Left hindlimb (tissue), 1 donor: ENCODE measurements around the gene SYP.
"Not testable (repeated sequence)": the region's sequence is repeated elsewhere in the genome, so short reads cannot be mapped to it uniquely, and the experiment has no call there.

Experiments used
- DNase-seq: peaks from one replicate; pipeline ENCODE4 v3.0.0-alpha.2; 2018

SYP gene

GRCh38 chrX:49165901-49166881, 33.8 kb downstream of the SYP start:
- DNase-seq, result peak; percentile 85

- no peak for DNase-seq
Observed at GRCh38 chrX:49164589-49165360, 35.2 kb downstream of the SYP start.

DNA sequence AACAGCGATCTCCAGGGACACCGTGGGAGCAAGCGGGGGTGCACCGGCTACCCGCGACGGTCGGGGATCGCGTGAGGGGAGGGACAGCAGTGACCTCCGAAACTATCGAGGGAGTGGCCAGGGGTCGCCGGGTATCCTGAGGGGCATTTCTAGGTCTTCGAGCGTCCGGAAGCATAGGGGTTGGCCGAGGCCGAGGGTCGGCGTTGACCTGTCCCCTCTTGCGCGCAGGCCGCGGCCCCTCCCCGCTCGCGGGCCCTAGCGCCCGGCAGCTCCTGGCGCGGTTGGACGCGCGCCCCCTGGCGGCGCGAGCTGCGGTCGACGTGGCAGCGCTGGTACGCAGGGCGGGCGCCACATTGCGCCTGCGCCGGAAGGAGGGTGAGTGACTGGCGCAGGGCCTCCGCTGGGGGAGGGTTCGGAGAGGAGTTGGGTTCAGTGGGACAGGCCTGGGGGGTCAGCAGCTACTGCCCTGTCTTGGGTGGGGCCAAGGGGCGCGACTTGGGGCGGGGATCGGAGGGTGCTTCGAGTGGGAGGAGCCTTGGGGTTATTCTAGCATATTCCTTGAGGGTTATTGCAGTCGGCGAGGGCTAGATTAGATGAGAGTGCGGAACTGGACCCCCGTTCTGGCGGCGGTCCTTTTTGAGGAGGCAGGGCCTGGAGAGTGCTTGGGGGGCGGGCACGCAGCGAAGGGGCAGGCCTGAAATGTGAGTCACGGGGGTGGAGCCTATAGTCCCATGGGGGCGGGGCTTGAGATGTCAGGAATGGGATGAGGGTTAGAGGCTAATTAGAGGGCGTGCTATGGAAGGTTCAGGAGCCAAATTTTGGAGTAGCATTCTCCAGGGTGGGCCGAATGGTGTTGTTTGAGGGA, 36.2 kb downstream of the SYP start:
- peak; percentile 89 for DNase-seq

DNA sequence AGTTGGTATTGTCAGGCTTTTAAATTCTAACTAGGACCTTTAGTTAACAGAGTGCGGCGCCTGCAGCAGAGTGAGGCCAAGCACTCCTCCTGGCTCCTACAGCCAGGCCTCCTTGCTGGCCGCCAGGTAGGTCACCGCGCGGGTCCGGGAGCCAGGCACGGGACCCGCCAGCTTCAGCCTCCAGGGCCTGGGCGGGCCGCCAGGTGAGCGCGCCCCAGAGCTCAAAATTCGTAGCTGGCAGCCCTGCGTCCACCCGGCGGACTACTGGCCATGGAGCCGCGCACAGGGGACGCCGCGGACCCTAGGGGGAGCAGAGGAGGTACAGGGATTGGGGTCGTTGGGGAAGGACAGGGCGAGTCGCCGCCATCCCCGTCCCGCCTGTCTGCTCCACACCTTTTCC, 37.4 kb downstream of the SYP start, which contains the start of gene MAGIX:
TSS of gene MAGIX (plus strand) at position 139 of the 400 bp plus-strand sequence. CDS start at position 271, 132 bp downstream.
- no peak for DNase-seq

DNA sequence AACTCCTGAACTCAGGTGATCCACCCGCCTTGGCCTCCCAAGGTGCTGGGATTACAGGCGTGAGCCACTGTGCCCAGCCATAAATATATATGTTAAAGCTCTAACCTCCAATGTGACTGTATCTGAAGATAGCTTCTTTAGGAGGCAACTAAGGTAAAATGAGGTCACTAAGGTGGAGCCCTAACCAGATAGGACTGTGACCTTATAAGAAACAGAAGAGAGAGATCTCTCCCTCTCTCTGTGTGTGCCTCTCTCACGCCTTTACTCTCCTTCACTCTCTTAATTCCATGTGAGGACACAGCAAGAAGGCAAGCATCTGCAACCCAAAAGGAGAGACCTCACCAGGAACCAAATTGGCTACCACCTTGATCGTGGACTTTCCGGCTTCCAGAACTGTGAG, 38.4 kb downstream of the SYP start:
- DNase-seq, result no peak

DNA sequence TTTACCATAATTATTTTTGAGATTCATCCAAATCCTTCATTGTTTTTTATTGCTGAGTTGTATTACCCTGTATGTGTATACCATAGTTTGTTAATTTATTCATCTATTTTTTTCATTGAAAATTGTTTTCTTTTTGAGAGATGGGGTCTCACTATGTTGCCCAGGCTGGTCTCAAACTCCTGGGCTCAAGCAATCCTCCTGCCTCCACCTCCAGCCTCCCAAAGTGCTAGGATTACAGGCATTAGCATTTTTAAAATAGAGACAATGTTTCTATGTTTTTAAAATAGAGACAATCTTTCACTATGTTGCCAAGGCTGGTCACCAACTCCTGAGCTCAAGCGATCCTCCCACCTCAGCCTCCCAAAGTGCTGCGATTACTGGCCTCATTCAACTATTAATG, 39.1 kb downstream of the SYP start:
- no peak for DNase-seq

- DNase-seq, result no peak
Observed at GRCh38 chrX:49157194-49157593, 42.8 kb downstream of the SYP start.

- DNase-seq, result peak; percentile 92
Observed at GRCh38 chrX:49155900-49156837, 43.8 kb downstream of the SYP start.

- DNase-seq, result peak; percentile 48
Observed at GRCh38 chrX:49155243-49155899, 44.6 kb downstream of the SYP start.

DNA sequence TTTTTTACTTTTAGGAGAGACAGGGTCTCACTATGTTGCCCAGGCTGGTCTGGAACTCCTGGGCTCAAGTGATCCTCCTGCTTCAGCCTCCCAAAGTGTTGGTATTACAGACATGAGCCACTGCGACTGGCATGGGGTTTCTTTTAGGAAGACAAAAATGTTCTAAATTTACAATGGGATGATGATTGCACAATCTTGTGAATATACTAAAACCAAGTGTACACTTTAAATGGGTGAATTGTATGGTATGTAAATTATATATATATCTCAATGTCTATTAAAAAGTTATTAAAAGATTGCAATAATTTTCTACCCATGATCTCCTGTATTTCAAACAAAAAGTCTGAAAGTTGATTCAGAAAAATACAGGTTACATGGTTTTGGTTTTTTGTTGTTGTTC, 46.5 kb downstream of the SYP start:
- no peak for DNase-seq

GRCh38 chrX:49149291-49149690, 50.7 kb downstream of the SYP start:
- not testable (repeated sequence) for DNase-seq

DNA sequence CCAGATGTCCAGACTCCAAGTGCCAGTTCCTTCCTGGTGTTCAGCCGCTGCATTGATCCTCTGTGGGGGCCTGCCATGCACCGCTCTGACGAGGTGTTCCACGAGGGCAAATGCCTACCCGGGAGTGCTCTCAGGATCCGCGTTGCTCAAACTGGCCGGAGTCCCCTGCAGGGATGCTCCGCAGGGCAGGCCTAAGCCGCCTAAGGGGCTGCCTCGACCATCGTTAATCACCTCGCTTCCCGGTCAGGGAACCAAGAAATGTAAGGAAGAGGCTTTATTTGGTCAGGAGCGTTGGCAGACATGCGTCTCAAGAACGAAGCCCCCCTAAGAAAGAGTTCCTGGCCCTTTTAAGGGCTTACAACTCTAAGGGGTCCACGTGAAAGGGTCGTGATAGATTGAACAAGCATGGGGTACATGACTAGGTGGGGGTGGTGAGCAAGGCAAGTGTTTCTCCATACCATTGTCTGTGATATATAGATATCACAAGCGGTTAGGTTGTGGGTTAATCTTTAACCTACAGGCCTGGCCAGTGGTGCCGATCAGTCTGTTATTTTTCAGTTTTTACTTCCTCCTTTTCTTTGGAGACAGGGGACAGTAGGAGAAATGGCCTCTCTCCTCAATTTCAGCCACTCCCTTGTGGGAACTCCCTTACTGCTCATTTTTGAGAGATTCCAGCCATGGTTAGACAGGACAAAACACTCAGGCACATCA, 51.4 kb downstream of the SYP start:
- DNase-seq, result not testable (repeated sequence)

GRCh38 chrX:49147936-49148335, 52.1 kb downstream of the SYP start:
- no peak for DNase-seq

GRCh38 chrX:49147282-49147681, 52.7 kb downstream of the SYP start:
- no peak for DNase-seq

GRCh38 chrX:49143154-49143553, 56.8 kb downstream of the SYP start:
- DNase-seq, result not testable (repeated sequence)

GRCh38 chrX:49142264-49142663, 57.7 kb downstream of the SYP start:
- not testable (repeated sequence) for DNase-seq

DNA sequence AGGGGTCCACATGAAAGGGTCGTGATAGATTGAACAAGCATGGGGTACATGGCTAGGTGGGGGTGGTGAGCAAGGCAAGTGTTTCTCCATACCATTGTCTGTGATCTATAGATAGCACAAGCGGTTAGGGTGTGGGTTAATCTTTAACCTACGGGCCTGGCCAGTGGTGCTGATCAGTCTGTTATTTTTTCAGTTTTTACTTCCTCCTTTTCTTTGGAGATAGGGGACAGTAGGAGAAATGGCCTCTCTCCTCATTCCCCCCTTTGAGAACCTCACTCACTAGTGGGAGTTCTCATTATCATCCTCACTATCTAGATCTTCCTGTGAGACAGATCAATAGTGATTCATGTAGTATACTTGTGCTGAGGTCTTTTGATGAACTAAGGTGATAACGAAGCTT, 60.3 kb downstream of the SYP start:
- no peak for DNase-seq
